NCI-H345 treated with DMSO at 0.1 percent for 48 hours (cell line): ENCODE data around the gene SYNPR.
"Not testable (repeated sequence)": the region's sequence is repeated elsewhere in the genome, so short reads cannot be mapped to it uniquely, and the experiment has no call there.

ENCODE experiments used
- DNase-seq: peaks from one replicate; lab custom pipeline; 2025; ENCODE audit not compliant: unreplicated experiment; lab: John Stamatoyannopoulos, UW

The SYNPR gene

DNA sequence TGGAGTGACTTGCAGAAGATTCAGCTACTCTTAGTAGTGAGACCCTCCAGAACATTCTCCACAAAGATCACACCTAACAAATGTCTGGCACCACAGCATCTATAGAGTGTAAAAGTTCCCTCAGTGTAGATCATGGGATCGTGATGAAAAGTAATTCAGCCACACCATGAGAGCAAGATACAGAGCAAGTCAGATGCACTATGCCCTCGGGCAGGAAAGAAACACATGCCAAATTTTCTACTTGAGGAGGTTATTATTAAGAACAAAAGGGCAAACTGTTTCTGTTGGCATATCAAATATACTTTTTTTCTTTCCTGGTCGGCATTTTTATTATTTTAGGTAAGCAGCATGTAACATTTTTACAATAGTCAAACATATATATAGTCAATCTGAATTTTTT is 329.6 kb downstream of the SYNPR start:
- no peak for DNase-seq

DNA sequence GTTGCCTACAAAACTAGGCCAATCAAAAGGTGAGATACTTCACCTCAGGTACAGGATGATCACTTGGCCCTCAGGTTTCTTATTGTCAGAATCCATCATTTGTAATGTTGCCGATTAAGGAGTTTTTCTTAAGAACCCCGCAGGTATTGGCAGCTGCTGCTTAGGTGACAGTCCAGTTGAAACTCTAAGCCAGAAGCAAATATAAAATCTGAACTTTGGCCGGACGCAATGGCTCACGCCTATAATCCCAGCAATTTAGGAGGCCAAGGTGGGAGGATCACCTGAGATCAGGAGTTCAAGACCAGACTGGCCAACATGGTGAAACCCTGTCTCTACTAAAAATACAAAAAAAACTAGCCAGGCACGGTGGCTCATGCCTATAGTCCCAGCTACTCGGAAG is 331.3 kb downstream of the SYNPR start:
- no peak for DNase-seq

DNA sequence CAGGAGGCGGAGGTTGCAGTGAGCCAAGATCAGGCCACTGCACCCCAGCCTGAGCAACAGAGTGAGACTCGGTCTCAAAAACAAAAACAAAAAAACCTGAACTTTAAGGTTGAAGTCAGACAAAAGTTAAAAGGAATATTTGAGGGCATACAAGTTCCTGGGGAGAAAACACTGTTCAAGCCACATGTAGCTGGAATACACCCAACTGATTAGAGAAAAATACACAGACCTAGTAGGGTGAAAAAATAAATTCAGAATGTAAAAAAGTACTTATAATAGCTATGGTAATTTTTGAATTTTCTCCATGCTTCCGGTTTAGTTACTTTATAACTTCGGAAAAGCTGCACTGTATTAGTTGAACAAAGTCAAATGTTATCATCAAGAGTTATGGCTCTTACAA is 331.7 kb downstream of the SYNPR start:
- DNase-seq: no peak

DNA sequence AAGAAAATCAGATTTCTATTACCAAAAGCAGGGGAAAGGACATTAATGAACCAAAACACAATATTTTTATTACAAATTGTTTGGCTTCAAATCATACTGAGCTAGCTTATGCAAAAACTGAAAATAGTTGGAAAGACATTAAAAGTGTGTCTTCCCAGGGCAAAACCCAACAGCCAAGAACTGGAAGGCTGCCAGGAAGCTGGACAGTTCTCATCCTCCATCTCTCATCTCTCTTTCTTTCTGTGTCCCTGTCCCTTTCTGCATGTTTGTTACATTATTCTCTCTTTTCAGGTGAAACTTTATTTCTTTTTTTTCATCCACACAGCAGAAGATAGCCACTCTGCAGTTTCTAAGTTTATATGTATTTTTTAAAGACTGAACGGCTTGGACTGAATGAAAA is 333.3 kb downstream of the SYNPR start:
- DNase-seq: no peak

DNA sequence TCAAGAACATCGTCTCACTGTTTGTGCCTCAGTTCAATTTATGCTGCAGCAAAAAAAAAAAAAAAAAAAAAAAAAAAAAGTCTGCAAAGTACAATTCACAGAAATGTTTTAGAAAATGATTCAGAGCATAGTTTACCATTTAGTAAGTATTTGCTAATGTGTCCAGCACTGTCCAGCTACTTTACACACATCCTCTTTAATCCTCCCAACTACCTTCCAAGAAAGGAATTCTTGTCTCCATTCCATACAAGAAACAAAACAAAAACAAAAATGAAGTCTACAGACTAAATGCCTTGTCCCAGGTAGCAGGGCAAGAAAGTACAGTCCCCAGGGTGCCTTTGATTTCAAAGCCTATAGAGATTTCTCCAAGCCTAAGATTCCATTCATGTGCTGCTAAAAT is 335.5 kb downstream of the SYNPR start:
- no peak for DNase-seq

DNA sequence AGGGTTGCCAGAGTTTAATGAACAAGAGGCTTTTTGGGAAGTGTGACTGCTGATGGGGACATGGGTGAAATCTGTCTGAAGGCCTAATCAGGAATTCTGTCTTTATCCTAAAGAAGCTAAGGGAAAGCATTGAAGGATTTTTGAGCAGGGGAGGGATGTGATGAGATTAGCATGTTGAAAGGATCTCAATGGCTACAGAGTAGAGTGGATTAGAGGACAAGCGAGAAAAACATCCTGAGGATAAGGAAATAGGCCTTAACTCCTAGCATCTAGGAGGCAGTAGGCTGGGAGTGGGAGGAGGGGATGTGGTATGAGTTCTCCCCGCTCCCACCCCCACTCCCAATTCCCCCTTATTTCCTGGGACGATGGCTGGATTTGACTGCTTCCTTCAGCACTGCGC is 339.3 kb downstream of the SYNPR start:
- no peak for DNase-seq

DNA sequence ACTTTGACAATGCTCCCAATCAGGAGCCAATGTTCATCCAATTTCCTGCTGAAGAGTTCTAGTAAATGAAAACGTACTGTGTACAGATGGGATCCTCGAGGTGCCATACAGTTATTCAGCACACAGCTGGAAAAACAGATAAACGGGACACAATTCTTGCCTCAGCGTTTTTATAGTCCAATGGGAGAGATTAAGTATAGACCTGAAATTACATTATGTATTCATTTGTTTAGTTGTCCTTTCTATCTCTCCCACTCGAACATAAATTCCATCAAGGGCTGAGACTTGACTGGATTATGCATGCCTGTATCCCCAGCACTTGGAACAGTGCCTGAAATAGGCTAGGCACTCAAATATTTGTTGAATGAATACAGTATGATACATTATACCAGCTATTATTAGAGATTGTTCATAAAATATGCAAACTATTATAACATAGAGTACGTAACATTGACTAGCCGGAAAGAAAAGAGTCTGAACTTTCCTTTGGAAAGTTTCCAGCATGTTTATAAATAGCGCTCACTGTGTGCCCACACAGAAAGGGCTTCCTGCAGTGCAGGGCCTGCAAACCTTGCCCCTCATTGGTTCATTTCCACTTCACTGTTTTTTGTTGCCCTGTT is 346.9 kb downstream of the SYNPR start:
- DNase-seq: peak; percentile 84

DNA sequence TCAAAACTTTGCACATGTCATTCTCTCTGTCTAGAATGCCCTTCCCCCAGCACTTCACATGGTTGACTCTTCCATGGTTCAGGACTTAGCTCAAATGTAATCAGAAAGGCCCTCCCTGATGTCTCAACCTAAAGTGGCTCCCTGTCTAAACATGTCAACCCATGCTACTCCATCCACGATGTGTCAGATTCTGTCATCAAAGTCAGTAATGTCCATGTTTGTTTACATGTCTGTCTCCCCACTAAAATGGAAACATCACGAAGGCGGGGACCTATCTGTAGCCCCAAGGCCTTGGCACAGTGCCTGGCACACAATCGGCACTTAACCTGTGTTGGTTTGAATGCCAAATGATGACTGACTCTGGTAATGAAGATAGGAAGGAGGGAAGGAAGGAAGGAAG is 353.6 kb downstream of the SYNPR start:
- peak; percentile 13 for DNase-seq

DNA sequence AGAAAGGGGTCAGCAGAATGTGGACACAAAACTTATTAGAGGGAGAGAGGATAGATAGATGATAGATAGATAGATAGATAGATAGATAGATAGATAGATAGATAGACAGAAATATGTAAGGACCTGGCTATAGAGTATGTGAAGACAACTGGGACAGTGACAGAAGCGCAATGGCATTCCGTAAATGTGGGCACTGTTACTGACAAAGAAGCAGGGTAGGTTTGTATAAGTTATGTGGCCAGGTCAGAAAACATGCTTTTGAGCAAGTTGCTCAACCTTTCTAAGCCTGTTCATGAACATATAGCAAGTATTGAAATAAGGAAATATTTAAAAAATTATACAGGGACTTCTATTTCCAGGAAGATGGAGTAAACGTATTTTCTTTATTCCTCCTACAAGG is 357.1 kb downstream of the SYNPR start:
- no peak for DNase-seq

DNA sequence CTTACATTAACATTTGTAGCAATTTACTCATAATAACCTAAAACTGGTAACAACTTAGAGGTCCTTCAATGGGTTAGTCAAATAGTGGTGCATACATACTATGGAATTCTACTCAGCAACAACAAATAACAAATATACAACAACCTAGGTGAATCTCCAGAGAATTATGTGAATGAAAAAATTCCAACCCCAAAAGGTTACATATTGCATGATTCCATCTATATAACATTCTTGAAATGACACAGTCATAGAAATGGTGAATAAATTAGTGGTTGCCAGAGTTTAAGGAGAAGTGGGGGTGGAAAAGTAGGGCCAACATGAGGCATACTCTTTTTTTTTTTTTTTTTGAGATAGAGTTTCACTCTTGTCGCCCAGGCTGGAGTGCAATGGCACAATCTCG is 361.7 kb downstream of the SYNPR start:
- no peak for DNase-seq

DNA sequence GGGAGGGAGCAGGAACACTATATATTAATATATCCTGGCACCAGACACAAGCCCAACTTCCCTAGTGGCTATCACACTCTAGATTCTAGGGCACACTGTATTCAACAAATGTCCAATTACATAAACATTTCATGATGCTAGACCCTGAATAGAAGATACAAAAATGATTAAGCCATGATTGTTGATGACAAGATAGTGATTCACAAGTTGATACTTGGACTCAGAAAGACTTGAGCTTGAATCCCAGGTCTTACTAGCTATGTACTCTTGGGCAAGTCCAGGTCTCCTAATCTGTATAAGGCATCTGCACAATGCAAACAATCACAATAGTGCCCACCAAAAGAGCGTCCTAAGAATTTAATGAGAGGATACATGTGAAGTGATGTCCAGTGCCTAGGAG is 364.4 kb downstream of the SYNPR start:
- DNase-seq: no peak

DNA sequence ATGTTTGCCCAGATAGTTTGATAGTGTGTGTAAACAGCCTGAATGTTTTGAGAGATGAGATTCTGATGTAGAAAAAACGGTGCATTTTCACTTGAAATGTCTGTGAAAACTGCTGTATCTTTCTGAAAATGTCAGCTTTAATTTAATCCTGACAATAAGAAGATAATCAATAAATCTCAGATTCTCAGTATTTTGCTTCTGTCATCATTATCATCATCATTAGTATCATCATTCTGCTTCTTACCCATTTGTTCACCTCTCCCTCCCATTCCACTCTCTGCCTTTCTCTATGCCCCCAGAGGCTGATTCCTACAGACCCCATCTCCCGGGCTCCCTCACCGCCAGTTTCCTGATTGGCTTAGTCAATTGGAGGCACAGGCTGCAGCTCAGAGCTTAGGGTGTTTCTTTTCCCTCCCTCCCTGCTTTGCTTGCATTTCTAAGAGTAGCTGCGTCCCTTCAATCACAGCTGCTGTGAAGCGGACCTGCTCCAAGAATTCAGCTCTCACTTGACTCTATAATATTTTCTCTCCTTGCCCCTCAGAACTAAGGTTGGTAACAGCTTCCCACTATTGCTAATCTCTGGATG is 366.2 kb downstream of the SYNPR start:
- no peak for DNase-seq

DNA sequence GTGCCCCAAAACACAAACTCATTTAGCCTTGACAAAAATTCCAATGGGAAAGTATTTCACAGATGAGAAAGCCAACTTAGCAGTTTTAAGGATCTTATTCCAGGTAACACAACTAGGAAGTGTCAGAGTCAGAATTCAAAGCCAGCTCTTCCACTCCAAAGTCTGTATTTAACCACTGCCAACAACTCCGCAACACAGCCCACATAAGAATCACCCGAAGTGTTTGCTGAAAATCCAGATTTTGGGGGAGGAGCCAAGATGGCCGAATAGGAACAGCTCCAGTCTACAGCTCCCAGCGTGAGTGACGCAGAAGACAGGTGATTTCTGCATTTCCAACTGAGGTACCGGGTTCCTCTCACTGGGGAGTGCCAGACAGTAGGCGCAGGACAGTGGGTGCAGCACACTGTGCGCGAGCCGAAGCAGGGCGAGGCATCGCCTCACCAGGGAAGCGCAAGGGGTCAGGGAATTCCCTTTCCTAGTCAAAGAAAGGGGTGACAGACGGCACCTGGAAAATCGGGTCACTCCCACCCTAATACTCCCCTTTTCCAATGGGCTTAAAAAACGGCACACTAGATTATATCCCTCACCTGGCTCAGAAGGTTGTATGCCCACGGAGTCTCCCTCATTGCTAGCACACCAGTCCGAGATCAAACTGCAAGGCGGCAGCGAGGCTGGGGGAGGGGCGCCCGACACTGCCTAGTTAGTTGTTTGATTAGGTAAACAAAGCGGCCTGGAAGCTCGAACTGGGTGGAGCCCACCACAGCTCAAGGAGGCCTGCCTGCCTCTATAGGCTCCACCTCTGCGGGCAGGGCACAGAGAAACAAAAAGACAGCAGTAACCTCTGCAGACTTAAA is 367.0 kb downstream of the SYNPR start:
- DNase-seq: not testable (repeated sequence)

DNA sequence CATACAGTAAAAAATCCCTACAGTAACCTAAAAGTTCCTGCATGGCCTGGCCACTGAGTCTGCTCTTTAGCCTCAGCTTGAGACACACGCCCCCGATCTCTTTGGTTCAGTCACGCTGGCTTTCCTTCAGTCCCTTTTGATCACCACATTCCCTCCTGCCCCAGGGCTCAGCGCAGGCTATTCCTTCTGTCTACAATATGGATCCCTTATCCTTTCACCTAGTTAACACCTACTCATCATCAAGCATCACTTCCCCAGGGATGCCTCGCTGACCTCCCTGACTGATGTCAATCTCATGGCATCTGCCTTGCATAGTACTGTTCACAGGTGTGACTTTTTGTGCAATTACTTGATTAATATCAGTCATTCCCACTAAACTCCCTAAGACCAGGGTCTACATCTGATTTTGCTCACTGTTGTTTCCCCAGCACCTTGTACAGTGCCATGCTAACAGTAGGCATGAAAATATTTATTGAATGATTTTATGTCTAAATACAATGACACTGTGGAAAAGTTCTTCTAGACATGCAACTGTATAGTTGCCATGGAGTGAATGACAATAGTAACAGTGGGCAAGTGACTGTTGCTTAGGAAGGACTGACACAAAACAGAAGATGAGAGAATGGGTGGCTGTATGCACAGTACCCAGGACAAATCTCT is 374.1 kb downstream of the SYNPR start, which contains the start of gene SNTN:
Gene SNTN (plus strand): TSS at position 610 of the 660 bp plus-strand sequence. CDS start 13 bp downstream, at position 623.
- DNase-seq: no peak

DNA sequence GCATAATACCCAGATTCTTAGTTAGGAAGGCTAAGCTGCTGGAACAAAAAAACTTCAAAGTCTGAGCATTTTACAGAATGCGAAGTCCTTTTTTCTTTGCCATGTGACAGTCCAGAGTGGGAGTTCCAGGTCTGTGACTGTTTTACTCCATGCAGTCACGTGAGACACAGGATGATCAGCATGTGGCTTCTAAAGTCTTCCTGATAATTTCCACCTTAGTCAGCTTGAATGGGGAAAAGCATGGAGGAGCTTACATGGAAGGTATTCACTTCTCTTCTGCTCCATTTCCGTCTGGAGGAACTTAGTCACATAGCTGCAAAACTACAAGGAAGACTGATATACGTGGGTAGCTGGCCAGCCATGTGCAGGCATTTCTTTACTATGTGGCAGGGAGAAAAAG is 376.1 kb downstream of the SYNPR start:
- no peak for DNase-seq

DNA sequence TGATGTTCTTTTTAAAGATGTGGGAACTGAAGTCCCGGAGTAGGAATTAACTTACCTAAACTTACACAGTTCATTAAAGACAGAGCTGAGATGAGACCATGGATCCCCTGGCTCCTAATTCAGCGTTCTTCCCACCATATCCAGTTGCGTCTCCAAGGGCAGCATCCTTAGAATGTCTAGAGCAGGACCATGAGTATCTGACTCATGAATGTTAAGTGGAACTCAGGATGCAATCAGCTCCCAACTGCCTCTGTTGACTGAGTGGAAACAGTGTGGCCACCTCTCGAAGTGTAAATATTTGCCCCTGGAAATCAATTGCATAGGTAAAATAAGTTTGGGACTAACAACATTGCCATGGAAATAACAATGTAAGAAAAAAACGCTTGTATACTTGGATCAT is 376.8 kb downstream of the SYNPR start:
- DNase-seq: no peak

DNA sequence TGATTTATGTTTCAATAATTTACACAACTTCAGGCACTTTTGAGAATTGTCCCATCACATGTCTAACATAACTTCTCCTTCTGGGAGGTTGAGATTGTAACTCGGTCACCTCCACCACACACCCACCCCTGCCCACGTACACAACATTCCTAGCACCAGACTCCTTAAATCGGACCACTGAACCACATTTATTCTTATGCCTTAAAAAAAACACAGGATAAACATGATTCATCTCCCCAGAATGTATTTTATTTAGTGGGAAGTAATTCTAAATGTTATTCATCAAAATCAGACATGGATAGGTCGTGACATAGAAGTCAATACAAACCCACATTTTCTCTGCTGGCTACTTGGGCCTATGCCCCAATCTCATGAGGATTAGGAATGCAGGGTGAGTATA is 377.4 kb downstream of the SYNPR start:
- no peak for DNase-seq

DNA sequence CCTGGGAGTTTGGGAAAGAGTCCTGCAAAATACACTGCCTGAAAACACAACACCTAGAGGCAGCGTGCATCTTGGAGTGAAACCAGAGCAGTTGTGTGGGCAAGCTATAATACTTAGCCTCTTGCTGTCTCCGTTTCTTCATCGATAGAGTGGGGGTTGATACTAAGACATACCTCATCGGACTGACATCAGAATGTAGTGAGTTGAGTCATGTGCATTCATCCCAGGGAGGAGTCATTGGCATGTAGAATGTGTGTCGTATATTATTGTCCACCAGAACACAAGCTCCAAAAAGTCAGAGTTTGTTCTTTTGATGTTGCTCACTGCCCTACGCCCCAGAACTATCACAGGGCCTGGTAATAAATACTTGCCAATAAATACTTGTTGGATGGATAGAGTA is 378.7 kb downstream of the SYNPR start:
- no peak for DNase-seq

DNA sequence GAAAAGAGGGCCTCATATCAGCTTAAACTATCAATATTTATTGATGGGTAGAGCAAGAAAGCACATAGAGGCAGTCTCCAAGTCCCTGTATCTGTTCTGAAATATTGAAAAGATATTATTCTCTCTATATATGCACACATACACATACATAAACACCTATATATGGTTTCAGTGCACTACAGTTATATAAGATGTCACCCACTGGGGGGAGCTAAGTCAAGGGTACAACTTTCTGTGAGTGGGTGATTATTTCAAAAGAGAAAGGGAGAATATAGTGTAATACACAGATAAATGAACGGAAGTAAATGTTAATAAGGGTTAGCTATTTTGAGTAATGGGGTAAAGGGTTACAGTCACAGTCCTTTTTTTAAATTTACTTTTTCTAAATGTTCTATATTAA is 383.1 kb downstream of the SYNPR start:
- no peak for DNase-seq

DNA sequence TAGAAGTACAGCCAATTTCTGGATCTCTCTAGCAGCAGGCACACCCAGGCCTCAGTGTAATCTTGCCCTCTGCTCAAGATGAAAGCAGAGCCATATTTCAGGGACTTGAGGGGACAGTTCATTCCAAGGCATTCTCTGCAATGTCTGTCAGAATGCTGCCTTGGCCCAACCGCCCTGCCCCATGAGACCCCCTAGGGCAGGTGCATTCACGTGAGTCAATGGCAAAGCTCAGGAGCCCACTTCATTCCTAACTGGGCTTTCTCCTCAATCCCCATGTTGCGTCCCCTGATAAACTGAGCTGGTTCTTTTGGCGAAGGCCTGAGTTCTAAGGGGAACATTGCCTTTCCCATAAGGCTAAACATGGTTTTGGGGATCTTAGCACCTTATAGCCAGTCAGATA is 383.9 kb downstream of the SYNPR start:
- DNase-seq: no peak

DNA sequence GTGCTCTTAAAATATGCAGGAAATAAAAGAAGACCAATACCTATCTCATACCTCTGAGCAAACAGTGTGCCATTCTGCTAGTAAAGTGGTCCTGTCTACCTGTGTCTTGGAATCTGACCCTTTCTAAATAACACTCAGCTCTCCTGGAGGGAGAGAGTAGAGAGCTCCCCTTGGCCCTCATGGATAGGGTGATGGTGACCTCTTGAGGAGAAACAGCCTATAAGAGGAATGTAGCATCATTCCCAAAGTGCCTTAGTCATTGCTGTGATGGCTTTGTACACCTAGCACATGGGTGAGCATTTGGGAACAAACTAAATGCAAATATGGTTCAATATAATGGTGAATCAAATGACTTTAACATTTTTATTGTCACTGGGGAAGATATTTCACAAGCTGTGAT is 384.4 kb downstream of the SYNPR start:
- DNase-seq: no peak
